Pons (tissue), 1 donor: ENCODE data around the gene C1orf210.

Source experiments
- DNase-seq: peaks from one replicate; pipeline ENCODE4 v3.0.0-alpha.2; 2016; ENCODE audit warnings: low spot score

The C1orf210 gene

GRCh38 chr1:43293896-43294760, 8.7 kb upstream of the C1orf210 start:
- DNase-seq: peak; percentile 98

- no peak for DNase-seq
These were observed 7.8 kb upstream of the C1orf210 start for GRCh38 chr1:43293176-43293575.

- DNase-seq: no peak
These were observed 7.3 kb upstream of the C1orf210 start for GRCh38 chr1:43292679-43293078.

GRCh38 chr1:43292216-43292615, 6.8 kb upstream of the C1orf210 start:
- DNase-seq: no peak

- DNase-seq: no peak
These were observed 3.7 kb upstream of the C1orf210 start for GRCh38 chr1:43288785-43289706.

GRCh38 chr1:43288058-43288784, 2.8 kb upstream of the C1orf210 start:
- DNase-seq: no peak

- DNase-seq: no peak
These were observed 1.2 kb upstream of the C1orf210 start for GRCh38 chr1:43286533-43286932.

- DNase-seq: no peak
These were observed 734 bp upstream of the C1orf210 start for GRCh38 chr1:43286115-43286514.

- DNase-seq: no peak
These were observed 753 bp downstream of the C1orf210 start for GRCh38 chr1:43284546-43285110.

- no peak for DNase-seq
These were observed 1.3 kb downstream of the C1orf210 start for GRCh38 chr1:43284065-43284464.

GRCh38 chr1:43282220-43283195, 2.9 kb downstream of the C1orf210 start:
- DNase-seq: peak; percentile 92

- no peak for DNase-seq
These were observed 4.7 kb downstream of the C1orf210 start for GRCh38 chr1:43280692-43281091.

GRCh38 chr1:43279666-43280065, 5.7 kb downstream of the C1orf210 start:
- no peak for DNase-seq

- DNase-seq: no peak
These were observed 6.2 kb downstream of the C1orf210 start for GRCh38 chr1:43279161-43279560.

- no peak for DNase-seq
These were observed 8.1 kb downstream of the C1orf210 start for GRCh38 chr1:43277116-43277876.

GRCh38 chr1:43276673-43277072, 8.7 kb downstream of the C1orf210 start:
- DNase-seq: no peak

- no peak for DNase-seq
These were observed 9.4 kb downstream of the C1orf210 start for GRCh38 chr1:43275826-43276620.

GRCh38 chr1:43274804-43275180, 10.6 kb downstream of the C1orf210 start:
- no peak for DNase-seq
